Left colon (tissue), 2 donors: Measurements from ENCODE around the gene AFAP1L1. TPM values are rescaled to one million over a fixed set of nuclear protein-coding genes. Genes with fewer than 3 reads are reported as not detected.
"Not testable (repeated sequence)": the region's sequence is repeated elsewhere in the genome, so short reads cannot be mapped to it uniquely, and the experiment has no call there.

Experiments
- ATAC-seq: fragments of 200-7000 bp; cut with Tn5 transposase; one replicate; pipeline ENCODE4 v1.9.1; 2020; ENCODE audit warnings: mild to moderate bottlenecking, moderate library complexity
- DNase-seq, 2 donors: peaks; one replicate each; pipeline ENCODE4 v3.0.0-alpha.2; 2020
- intact Hi-C, 2 donors: fragments of 100-400 bp; cut with DNase I in 1 of 2; cut with micrococcal nuclease in 1 of 2; formaldehyde crosslinking; loops; one replicate each; pipeline versions ENCODE4 v1.11.2 to v1.14.0; 2022; cut with DNase I, micrococcal nuclease
- total RNA-seq, 2 donors: library from RNA; stranded (reverse); fragmentation: NEBNext Ultra II Directional; extraction: Animal tissue kit (Norgen Biotek cat#: 25700); gene quantifications; one replicate each; pipeline ENCODE4 v1.2.1, GENCODE V29; 2021
- donor health status: DM: no; HTN: no; CAD: no.
- donor health status: DM: yes; HTN: yes; CAD: no.

AFAP1L1 gene
- total RNA-seq, 2 donors from 2014 or later, result 1.9 to 2.7 TPM

DNA sequence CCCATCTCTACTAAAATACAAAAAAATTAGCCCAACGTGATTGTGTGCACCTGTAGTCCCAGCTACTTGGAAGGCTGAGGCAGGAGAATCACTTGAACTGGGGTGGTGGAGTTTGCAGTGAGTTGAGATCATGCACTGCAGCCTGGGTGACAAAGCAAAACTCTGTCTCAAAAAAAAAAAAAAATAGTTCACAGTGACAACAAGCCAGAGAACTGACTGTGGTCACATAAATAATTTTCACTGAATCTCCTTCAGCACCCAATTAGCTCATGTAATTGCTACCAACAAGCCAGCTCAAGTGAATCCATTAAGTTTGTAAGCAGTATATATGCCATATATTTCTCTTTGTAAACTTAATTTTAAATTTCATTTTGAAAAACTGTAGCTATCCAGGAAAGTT lies 14.5 kb upstream of the AFAP1L1 start:
- ATAC-seq (no peak), DNase-seq (no peak)

DNA sequence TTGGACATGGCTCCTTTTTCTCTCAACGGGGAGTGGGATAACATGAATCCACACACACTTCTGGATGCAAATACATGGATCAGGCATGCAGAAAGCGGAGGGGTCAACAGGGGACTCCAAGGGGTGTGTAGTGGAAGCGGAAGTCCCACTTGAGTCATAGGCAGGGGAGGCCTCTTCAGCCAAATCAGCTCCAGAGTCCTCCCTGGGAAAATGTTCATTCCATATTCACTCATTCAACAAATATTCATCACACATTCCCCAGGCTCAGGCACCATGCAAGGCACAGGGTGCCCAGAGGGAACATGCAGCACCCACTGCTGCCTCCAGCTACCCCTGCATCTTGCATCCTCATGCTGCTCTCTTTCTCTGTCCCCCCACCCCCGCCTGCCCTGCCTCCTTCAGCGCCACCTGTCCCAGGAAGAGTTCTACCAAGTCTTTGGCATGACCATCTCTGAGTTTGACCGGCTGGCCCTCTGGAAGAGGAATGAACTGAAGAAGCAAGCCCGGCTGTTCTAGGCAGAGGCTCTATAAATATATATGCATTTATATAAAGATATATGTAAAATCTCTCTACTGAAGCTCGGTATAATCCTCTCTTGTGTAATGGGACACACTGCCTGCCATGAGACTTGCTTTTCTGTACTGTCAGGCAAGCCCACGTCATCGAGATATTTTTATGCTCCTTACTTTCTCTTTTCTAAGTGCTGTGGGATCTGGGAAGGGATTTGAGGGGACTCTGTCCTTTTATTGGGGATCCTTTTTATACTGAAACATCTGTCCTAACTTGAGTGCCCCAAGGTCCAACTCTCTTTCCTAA lies 13.6 kb upstream of the AFAP1L1 start:
- intact Hi-C loops, result no loop called here
- no peak for DNase-seq
- ATAC-seq, result no peak

More for the DNA sequence above, 14.5 kb upstream of the AFAP1L1 start:
- intact Hi-C loops, result no loop called here

GRCh38 chr5:149260761-149261160 lies 10.9 kb upstream of the AFAP1L1 start:
- ATAC-seq (no peak), DNase-seq (no peak)
- intact Hi-C loops, result no loop called here

DNA sequence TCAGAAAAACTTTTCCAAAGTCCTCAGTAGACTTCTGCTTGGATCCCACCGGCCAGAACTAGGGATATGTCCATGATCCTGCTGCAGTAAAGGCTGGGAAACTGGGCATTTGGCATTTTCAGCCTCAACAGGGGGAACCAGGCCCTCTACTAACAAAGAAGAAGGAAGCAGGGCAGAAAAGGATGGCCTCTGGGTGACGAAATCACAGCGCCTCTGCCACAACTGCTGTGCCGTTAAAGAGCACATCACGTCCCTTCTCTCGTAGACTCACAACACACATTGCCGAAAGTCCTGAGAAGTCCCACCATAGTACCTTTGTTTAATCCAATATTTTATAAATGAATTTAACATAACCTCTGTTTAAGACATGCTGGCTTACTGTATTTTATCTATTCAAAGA lies 10.4 kb upstream of the AFAP1L1 start:
- ATAC-seq, result no peak
- DNase-seq, result no peak
- intact Hi-C loops, result no loop called here

DNA sequence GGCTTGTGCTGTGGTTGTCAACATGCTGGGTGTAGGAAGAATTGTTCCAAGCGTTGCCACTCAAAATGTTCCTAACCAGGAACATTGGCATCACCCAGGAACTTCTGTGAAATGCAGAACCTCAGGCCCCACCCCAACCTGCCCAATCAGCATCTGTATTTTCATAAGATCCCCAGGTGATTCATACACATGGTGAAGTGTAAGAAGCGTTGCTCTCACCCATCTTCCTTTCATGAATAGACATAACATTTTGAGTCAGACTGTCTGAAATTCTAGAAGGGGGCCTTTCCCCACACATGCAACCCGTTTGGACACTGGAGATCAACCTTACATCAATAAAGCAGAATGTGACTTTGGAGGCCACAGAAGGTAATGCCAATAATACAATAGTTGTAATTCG lies 9.3 kb upstream of the AFAP1L1 start:
- DNase-seq, result no peak
- intact Hi-C loops, result no loop called here
- no peak for ATAC-seq

GRCh38 chr5:149264439-149265067 lies 7.1 kb upstream of the AFAP1L1 start:
- ATAC-seq (peak; percentile 87), DNase-seq (peak in 1 of 2 donors; percentile 38)
- intact Hi-C loops, result no loop called here

DNA sequence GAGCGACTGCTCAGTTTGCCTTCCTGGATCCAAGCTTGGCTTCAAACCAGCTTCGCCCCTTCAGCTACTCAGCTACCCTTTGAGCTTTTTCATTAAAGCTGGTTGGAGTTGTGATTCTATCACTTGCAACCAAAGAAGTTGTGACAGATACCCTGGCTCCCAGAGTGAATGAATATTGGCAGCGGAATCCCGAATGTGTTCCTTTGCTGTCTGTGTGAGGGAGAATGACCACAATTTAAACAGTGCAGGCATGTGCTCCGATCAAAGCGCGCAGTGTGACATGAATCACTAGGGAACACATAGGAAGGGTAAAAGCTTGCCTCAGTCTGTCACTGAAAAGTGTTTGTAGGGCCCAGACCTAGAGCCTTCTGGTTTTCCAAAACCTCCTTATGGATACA lies 6.6 kb upstream of the AFAP1L1 start:
- no peak for DNase-seq
- intact Hi-C loops, result no loop called here

DNA sequence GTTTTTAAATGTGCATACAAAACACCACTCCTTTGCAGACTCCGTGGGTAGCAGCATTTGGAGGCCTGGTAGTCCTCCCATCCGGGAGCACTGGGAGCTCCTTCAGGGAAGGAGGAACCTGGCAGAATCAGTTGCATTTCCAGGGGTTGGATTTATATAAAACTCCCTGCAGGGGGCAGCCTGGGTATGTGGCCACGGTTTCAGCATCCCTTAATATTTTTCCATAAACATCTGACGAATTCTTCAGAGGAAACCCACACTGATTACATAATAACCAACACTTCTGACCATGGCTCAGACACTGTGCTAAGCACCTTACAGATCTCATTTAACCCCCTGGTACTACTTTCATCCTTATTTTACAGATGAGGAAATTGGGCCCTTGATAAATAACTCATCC lies 6.1 kb upstream of the AFAP1L1 start:
- ATAC-seq (no peak), DNase-seq (no peak)
- intact Hi-C loops, result no loop called here

More for the DNA sequence above, 6.6 kb upstream of the AFAP1L1 start:
- no peak for ATAC-seq

DNA sequence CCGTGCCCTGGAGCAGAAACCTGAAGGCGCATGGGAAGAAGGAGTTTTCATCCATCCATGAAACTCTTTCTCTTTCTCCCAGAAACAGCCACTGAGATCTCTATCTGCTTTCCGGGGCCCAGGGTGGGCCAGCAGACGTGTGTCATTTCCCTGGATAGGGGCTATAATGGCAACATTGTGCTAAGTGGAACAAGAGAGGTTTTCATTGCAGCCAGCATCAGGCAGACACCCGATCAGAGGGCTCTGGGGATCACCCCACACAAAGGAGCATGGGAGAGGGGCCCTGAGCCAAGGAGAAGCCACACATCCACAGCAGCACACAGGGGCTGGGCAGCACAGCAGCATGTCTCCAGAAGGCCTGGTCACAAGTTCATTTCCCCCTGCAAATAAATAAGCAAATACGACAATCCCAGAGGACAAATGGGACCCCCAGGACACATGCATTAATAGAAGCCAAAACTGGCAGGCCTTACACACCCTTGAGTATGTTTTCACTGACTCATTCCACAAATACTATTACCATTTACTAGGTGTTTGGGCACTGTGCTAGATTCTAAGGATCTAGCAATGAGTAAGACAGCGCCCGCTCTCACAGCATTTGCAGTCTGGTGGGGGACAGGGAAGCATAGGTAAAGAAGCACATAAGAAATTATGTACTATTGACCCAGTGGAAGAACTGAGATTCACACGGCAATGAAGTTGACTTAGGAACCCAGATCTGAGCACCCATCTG lies 4.3 kb upstream of the AFAP1L1 start:
- DNase-seq (no peak), ATAC-seq (no peak)
- intact Hi-C loops, result no loop called here

- ATAC-seq (no peak), DNase-seq (no peak)
- intact Hi-C loops, result no loop called here
These were observed 2.6 kb upstream of the AFAP1L1 start for GRCh38 chr5:149268928-149269557.

- intact Hi-C loops, result no loop called here
- DNase-seq (no peak), ATAC-seq (no peak)
These were observed 404 bp upstream of the AFAP1L1 start for GRCh38 chr5:149271195-149271715.

DNA sequence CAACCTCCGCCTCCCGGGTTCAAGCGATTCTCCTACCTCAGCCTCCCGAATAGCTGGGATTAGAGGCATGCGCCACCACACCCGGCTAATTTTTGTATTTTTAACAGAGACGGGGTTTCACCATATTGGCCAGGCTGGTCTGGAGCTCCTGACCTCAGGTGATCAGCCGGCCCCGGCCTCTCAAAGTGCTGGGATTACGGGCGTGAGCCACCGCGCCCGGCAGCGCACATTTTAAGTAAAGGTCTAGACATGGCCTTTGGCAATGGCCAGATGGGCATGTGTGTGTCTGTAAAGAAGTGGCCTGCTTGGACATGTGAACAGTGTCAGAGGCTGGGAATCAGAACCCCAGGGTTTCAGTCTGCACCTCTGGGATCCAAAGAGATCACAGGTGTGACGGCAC lies 1.1 kb downstream of the AFAP1L1 start:
- ATAC-seq, intact Hi-C loops, DNase-seq: not testable (repeated sequence)

- DNase-seq, result no peak
- intact Hi-C loops, result no loop called here
- ATAC-seq, result no peak
These were observed 1.6 kb downstream of the AFAP1L1 start for GRCh38 chr5:149273237-149273636.

DNA sequence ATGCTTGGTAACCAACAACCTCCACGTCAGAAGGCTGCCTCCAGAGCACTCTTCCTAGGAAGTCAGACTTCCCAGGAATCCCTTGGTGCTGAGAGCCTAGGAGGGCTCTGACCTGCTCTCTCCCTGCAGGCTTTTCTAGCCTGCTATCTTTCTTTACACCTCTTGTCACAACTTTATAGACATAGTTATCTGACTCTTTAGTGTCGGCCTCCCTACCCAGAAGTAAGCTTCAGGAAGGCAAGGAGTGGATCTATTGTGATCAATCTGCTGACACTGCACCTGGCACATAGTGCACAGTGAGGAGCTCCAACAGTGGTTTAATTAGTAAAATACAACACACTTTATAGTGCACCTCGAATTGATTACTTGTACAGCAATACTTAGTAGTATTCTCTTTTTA lies 2.3 kb downstream of the AFAP1L1 start:
- intact Hi-C loops, result no loop called here
- DNase-seq, result peak in 1 of 2 donors; percentile 23
- peak; percentile 84 for ATAC-seq

DNA sequence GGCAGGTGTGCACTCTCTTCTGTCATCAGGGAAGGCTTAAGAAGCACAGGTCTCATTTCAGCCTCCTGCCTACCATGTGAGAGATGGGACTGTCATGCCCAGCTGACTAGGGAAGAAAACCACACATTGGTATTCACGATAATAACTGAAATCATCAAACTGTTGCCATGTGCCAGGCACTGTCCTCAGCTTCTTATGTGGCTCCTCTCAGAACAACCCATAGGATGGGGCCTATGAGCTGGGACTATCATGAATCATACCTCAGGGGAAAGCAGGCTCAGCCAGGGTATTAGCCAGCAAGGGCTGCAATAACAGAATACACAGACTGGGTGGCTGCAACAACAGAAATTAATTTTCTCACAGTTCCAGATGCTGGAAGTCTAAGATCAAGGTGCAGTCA lies 3.3 kb downstream of the AFAP1L1 start:
- ATAC-seq, result no peak
- no peak for DNase-seq
- intact Hi-C loops, result no loop called here

- intact Hi-C loops, result no loop called here
- DNase-seq (no peak), ATAC-seq (no peak)
These were observed 6.1 kb downstream of the AFAP1L1 start for GRCh38 chr5:149277801-149278200.

DNA sequence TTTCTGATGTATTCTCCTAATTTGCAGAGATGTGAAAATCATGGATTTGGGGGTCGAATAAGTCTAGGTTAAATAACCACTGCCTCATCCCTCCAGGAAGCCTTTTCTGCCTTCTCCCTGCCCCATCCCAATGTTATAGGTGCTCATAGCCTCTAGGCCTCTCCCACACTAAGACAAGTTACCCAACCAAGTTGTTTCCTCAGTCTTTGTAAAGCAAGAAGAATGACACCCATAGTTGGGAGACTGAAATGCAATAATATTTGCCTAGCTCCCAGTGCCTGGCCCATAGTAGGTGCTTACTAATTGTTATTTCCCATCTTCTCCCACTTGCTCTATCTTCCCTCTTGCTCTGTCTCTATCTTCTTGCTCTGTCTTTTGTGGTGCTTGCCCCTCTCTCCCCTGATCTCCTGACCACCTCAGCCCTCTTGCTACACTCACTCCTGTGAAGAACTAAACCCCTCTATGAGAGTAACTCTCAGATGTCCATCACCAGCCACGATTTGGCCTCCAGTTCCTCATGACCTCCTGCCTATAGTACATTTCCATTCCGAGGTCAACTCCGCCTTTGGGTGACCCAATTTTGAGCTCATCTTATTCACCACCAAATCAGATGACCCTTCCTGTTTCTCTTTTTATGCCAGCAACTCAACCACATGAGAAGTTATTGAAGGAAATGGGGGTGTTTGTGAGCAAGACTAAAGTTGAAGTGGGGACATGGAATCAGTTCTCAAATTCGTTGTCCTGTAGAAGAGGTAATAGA lies 7.0 kb downstream of the AFAP1L1 start:
- DNase-seq (no peak), ATAC-seq (no peak)

DNA sequence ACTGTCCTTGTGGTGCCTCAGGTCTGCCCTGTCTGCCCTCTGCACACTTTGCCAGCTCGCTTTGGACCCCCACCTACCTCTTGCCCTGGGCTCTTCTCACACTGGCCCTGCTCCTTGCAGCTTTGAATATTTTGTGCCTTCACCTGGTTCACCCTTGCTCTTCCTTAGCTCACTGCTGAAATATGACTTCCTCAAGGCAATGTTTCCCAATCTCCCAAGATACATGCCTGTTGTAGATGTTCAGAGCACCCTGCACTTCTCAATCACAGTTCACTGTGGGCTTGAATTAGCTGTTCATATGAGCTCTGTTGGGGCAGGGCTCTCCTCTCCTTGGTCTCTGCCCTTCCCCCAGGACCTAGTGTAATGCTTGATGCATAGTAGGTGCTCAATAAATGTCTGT lies 8.0 kb downstream of the AFAP1L1 start:
- ATAC-seq, result no peak
- intact Hi-C loops, result no loop called here
- no peak for DNase-seq

More for the DNA sequence above, 7.0 kb downstream of the AFAP1L1 start:
- intact Hi-C loops, result no loop called here
